SJSA1 (cell line): ENCODE data around the gene ARHGAP5. TPM values are rescaled to one million over a fixed set of nuclear protein-coding genes. Genes with fewer than 3 reads are reported as not detected.
A peak's percentile ranks its signal among the peaks of the same experiment; 100 is the strongest.

ENCODE experiments used
- DNase-seq, 2 experiments: peaks; one replicate each; pipeline ENCODE4 v3.0.0-alpha.2; 2015 to 2020; ENCODE audit warnings: low spot score in 2 of 2, low read depth in 1 of 2
- H3K27ac ChIP-seq: fragments of 250-450 bp; sonication (Bioruptor Pico); 2 replicates; pipeline ENCODE4 v1.5.1; 2020; ENCODE audit warnings: mild to moderate bottlenecking, moderate library complexity
- H3K27me3 ChIP-seq: fragments of 250-450 bp; sonication (Bioruptor Pico); replicated peaks from 2 replicates; pipeline ENCODE4 v1.5.1; 2020; ENCODE audit warnings: mild to moderate bottlenecking, moderate library complexity
- H3K36me3 ChIP-seq: fragments of 250-450 bp; sonication (Bioruptor Pico); 2 replicates; pipeline ENCODE4 v1.5.1; 2020; ENCODE audit warnings: mild to moderate bottlenecking
- H3K4me1 ChIP-seq: fragments of 250-450 bp; sonication (Bioruptor Pico); replicated peaks from 2 replicates; pipeline ENCODE4 v1.6.1; 2021; ENCODE audit warnings: mild to moderate bottlenecking
- H3K4me3 ChIP-seq: fragments of 250-450 bp; sonication (Bioruptor Pico); 2 replicates; pipeline ENCODE4 v1.5.1; 2020; ENCODE audit warnings: mild to moderate bottlenecking
- H3K9me3 ChIP-seq: fragments of 250-450 bp; sonication (Bioruptor Pico); replicated peaks from 2 replicates; pipeline ENCODE4 v1.5.1; 2020; ENCODE audit warnings: mild to moderate bottlenecking
- total RNA-seq: library from RNA; depleted of rRNA; stranded (reverse); fragments of >200 nt; shearing (Covaris generic); gene quantifications from 2 replicates; pipeline ENCODE4 v1.2.3, GENCODE V29; 2014

Gene ARHGAP5
- total RNA-seq, 1 experiment from 2014 or later = 64.8 TPM

DNA sequence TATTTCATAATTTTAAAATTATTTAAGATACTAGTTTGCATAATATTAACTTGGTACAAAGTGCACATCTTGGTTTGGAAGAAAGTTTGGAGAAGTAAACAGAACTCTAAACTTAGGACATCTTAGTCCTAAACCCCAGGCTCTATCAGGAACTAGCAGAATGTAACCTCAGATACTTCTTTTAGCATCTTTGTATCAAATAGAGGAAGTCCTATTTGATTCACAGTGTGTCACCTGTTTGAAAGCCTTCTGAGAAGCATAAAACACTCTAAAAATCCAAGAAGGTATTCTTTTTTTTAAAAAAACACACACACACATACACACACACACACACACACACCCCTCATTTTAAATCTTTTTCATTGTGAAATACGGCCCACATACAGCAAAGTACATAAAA is 112.7 kb downstream of the ARHGAP5 start:
- Histone ChIP-seq H3K27me3 (no peaks in the 10 kb centered on the region), H3K4me3 (no peak overlapping the region), H3K9me3 (no peaks in the 10 kb centered on the region), H3K36me3 (no peaks in the 10 kb centered on the region), H3K27ac (no peak overlapping the region), H3K4me1 (no peaks in the 10 kb centered on the region; the same call in 1 of the 2 replicates)
- no peak for DNase-seq

DNA sequence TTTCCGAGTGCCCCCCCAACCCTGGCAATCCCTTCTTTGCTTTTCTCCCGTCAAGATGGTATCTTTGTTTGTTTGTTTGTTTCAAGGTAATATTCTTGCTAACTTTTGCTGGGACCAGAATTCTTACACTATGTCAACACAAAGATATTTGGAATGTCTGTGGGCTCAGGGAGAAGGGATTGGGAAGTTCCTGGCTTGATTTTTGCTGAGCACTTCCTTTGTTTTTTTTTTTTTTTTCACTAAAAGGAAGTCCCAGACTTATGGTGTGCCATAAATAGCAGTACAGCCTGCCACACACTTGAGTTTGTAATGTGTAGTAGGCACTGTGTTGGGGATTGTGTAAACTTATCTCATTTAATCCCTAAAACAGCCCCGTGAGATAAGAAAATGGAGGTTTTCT is 113.6 kb downstream of the ARHGAP5 start:
- no peak overlapping the region for H3K27ac ChIP-seq
- peak in 1 of 2 experiments; percentile 38 for DNase-seq
- no peaks in the 10 kb centered on the region for H3K27me3 ChIP-seq
- no peaks in the 10 kb centered on the region; the same call in 1 of the 2 replicates for H3K4me1 ChIP-seq
- H3K9me3 ChIP-seq = no peaks in the 10 kb centered on the region
- H3K36me3 ChIP-seq = no peaks in the 10 kb centered on the region
- no peak overlapping the region for H3K4me3 ChIP-seq

DNA sequence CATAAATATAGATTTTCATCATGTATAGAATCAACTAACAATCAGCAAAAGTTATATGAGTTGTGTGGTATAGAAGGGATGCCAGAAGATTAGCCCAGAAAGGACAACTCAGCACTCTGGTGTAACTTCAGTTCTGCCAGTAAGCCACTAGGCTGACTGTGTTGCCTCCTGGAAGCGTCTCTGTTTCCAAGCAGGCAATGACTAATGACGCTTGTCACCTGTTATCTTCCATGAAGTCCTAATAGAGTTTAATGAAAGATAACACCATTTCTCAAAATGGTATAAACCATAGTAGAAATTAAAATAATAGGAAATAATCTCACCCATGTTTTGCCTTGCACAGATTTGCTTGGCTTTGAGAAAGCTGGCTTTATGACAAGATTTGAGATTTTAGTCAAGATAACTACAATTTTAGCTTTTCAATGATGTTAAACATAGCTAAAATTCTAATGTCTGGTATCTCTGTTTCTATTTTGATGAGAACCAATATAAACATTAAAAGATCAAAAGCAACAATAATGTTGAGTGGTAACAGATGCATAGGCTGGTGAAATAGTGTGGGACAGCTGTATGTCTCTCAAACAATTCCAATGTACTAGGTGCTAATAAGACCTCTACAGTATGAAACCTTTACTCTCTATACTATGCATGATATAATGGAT is 115.7 kb downstream of the ARHGAP5 start:
- no peak for DNase-seq
- Histone ChIP-seq H3K36me3 (no peaks in the 10 kb centered on the region), H3K4me3 (no peak overlapping the region), H3K9me3 (no peaks in the 10 kb centered on the region), H3K4me1 (no peaks in the 10 kb centered on the region; the same call in 1 of the 2 replicates), H3K27me3 (no peaks in the 10 kb centered on the region), H3K27ac (no peak overlapping the region)

DNA sequence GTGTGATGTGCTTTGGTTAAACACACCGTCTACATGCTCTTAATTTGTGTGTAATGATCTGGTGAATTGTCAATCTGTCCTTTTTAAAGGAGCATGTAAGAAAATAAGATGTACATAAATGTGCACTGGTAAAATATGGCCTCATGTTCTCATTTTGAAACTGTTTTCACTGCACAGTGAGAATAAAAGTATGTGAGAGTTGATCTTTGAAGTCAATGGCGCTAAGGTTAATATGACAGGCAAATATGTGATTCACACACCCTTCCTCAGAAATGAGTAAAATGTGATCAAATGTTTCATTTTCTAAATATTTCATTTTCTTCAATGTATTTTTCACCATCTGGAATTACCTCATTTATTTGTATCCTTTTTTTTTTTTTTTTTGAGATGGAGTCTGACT is 116.4 kb downstream of the ARHGAP5 start:
- Histone ChIP-seq H3K4me1 (no peaks in the 10 kb centered on the region; the same call in 1 of the 2 replicates), H3K27ac (no peak overlapping the region), H3K9me3 (no peaks in the 10 kb centered on the region), H3K27me3 (no peaks in the 10 kb centered on the region), H3K4me3 (no peak overlapping the region), H3K36me3 (no peaks in the 10 kb centered on the region)
- no peak for DNase-seq

- no peaks in the 10 kb centered on the region for H3K27me3 ChIP-seq
- no peak for DNase-seq
- H3K9me3 ChIP-seq = no peaks in the 10 kb centered on the region
- H3K4me1 ChIP-seq = no peaks in the 10 kb centered on the region; the same call in 1 of the 2 replicates
- H3K36me3 ChIP-seq = no peaks in the 10 kb centered on the region
- H3K27ac ChIP-seq = no peak overlapping the region
- H3K4me3 ChIP-seq = no peak overlapping the region
Measured at GRCh38 chr14:32195636-32196035, 118.5 kb downstream of the ARHGAP5 start.

GRCh38 chr14:32197919-32198318 is 120.8 kb downstream of the ARHGAP5 start:
- H3K4me1 ChIP-seq = peaks cover 16% of the 10 kb centered on the region
- H3K27ac ChIP-seq = no peak overlapping the region
- no peak overlapping the region for H3K4me3 ChIP-seq
- H3K27me3 ChIP-seq = no peaks in the 10 kb centered on the region
- H3K9me3 ChIP-seq = no peaks in the 10 kb centered on the region
- no peak for DNase-seq
- H3K36me3 ChIP-seq = no peaks in the 10 kb centered on the region

DNA sequence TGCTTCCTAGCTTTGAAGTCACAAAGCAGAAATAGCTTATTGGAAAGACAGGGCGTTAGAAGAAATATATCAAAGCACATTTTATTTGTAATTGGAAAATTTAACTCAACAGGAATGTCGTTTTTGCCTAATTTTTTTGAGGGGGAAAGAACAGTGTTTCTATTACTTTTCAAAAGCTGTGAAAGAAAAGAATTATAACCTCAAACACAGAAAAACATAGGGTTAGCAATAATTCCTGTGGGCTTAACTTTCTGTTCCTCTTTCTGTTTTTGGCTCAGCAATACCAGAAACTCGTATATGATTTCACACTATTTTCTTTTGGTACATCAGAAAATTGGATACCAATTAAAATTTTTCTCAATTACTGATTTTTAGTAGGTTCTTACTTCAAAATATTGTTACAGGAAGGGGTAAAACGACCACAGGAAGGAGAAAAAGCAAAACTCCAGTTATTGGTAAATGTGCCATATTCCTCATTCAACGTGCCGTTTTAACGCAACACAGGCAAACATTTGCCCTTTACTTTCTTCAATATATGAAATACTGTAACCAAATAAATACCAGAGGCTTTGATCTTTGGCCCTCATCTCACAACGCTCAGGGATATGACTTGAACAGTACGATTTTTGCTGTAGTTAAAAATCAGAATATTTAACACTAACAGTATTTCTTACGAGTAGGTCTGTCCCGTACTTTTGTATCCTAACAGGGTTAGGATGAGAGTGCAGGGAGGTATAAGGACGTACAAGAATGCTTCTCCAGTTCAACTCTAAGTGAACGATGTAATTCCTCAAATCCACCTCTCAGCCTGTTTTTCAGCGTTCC is 123.5 kb downstream of the ARHGAP5 start:
- H3K36me3 ChIP-seq = no peaks in the 10 kb centered on the region
- peak overlapping the region; percentile 46 for H3K4me3 ChIP-seq
- H3K9me3 ChIP-seq = no peaks in the 10 kb centered on the region
- DNase-seq = no peak
- H3K27ac ChIP-seq = no peak overlapping the region
- H3K4me1 ChIP-seq = peaks cover 16% of the 10 kb centered on the region
- H3K27me3 ChIP-seq = no peaks in the 10 kb centered on the region

- DNase-seq = peak; percentile 59 to 69
- no peaks in the 10 kb centered on the region for H3K9me3 ChIP-seq
- no peak overlapping the region for H3K27ac ChIP-seq
- no peaks in the 10 kb centered on the region for H3K36me3 ChIP-seq
- peaks cover 16% of the 10 kb centered on the region for H3K4me1 ChIP-seq
- no peaks in the 10 kb centered on the region for H3K27me3 ChIP-seq
- peak overlapping the region; percentile 46 for H3K4me3 ChIP-seq
Measured at GRCh38 chr14:32201193-32201815, 124.2 kb downstream of the ARHGAP5 start.

- H3K9me3 ChIP-seq = no peaks in the 10 kb centered on the region
- no peak within 1 kb of the TSS for H3K27ac ChIP-seq
- peak within 1 kb of the TSS; percentile 46 for H3K4me3 ChIP-seq
- H3K4me1 ChIP-seq = peaks cover 16% of the 10 kb centered on the region
- DNase-seq = peak in 1 of 2 experiments; percentile 21
- no peaks in the 10 kb centered on the region for H3K27me3 ChIP-seq
- no peaks in the 10 kb centered on the region for H3K36me3 ChIP-seq
Measured at GRCh38 chr14:32201816-32202490, 124.8 kb downstream of the ARHGAP5 start, which contains the start of gene RNU6-7. RNU6-7 (plus strand) TSS chr14:32202045.

GRCh38 chr14:32202491-32202997 is 125.4 kb downstream of the ARHGAP5 start:
- Histone ChIP-seq H3K9me3 (no peaks in the 10 kb centered on the region), H3K4me1 (peaks cover 16% of the 10 kb centered on the region), H3K27me3 (no peaks in the 10 kb centered on the region; the same call in 1 of the 2 replicates), H3K36me3 (no peaks in the 10 kb centered on the region), H3K27ac (no peak overlapping the region), H3K4me3 (peak overlapping the region; percentile 46)
- DNase-seq = peak in 1 of 2 experiments; percentile 29

GRCh38 chr14:32202998-32203882 is 126.1 kb downstream of the ARHGAP5 start, which contains the start of gene RNU6-8:
RNU6-8 (minus strand) TSS chr14:32203269.
- peak within 1 kb of the TSS; percentile 46 for H3K4me3 ChIP-seq
- DNase-seq = peak; percentile 86 to 87
- H3K27ac ChIP-seq = peak within 1 kb of the TSS; percentile 86
- H3K36me3 ChIP-seq = no peaks in the 10 kb centered on the region
- no peaks in the 10 kb centered on the region; the same call in 1 of the 2 replicates for H3K27me3 ChIP-seq
- peaks cover 16% of the 10 kb centered on the region for H3K4me1 ChIP-seq
- H3K9me3 ChIP-seq = no peaks in the 10 kb centered on the region

GRCh38 chr14:32203928-32204357 is 126.8 kb downstream of the ARHGAP5 start:
- Histone ChIP-seq H3K27me3 (no peaks in the 10 kb centered on the region; the same call in 1 of the 2 replicates), H3K4me3 (peak overlapping the region; percentile 46), H3K9me3 (no peaks in the 10 kb centered on the region), H3K4me1 (peaks cover 16% of the 10 kb centered on the region), H3K36me3 (no peaks in the 10 kb centered on the region), H3K27ac (no peak overlapping the region; the same call in 1 of the 2 replicates)
- no peak for DNase-seq
